Activated gamma-delta T cell treated with anti-CD3 and anti-CD28 coated beads, Interleukin-2, amount 50 U/mL, for 16 hours (primary cell): Measurements from ENCODE around the gene ZNF268.

Experiments
- DNase-seq: peaks from one replicate; pipeline ENCODE4 v3.0.0-alpha.2; 2020; ENCODE audit warnings: low read depth

The ZNF268 gene

DNA sequence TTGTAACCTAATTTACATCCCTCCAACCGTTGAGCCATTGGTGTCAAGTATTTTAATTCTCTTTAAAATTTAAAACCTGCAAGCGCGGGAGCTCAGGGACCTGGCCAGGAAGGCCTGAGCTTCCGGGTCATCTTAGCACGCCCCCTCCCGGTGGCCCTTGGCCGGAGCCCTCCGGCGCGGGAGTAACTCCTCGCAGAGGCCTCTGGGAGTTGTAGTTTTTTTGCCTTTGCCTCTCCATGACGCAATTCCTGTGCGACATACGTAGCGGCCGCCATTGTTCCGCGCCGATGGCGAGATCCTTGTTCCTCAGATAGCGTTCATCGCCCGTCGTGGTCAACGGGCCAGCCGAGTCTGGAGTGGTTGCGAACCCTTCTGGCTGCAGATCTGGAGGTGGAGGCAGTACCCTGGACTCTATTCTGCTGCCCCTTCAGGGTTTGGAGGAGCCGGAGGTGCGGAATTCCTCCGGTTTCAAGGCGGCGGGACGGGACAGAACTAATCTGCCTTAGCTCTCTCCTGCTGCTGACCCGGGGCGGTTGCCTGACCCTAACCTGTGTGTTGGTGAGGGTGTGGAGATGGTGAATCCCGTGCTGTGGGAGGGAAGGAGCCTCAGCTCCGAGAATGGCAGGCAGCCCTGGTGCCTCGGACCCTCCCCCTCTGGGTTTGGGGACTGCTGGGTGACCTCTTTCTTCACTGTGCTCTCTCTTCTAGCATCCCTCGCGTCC lies at the start of gene ZNF268:
Gene ZNF268 (plus strand): TSS at position 258 of the 722 bp plus-strand sequence. CDS start 503 bp downstream, outside the sequence.
- DNase-seq = peak; percentile 86

DNA sequence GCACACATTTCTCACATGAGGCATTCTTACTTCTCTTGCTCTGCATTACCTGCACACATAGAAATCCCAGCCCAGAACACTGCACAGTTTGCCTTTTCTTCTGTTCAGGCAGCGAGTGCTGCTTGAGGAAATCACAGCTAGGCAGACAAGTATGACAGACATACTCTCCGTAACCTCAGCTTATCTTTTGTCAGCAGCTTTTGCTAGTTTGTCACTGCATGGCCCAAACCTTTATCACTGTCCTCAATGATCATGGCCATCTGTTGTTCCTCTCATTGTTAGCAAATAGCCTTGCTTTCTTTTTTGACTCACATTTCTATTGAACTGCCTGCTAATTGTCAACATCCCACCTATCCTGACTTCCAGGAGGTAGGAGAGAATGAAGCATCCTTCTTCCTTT lies 45.5 kb upstream of the ZNF268 start:
- no peak for DNase-seq

DNA sequence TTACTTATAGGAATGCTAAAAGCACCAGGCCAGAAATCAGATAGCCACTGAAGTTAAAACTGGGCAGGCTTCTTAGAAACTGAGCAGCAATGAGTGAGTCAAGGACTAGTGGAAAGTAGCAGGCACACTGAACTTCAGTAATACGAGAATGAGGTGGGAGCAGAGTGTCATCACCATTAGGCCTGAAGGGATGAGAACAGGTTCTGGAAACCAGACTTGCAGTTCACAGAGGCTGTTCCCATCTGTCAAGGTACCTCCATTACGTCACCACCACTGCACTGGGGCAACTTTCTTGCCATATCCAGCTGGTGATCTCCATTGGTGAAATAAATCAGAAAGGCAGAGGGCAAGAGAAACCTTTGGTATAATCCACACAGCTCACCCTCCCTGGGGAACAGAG lies 35.3 kb upstream of the ZNF268 start:
- DNase-seq = no peak

DNA sequence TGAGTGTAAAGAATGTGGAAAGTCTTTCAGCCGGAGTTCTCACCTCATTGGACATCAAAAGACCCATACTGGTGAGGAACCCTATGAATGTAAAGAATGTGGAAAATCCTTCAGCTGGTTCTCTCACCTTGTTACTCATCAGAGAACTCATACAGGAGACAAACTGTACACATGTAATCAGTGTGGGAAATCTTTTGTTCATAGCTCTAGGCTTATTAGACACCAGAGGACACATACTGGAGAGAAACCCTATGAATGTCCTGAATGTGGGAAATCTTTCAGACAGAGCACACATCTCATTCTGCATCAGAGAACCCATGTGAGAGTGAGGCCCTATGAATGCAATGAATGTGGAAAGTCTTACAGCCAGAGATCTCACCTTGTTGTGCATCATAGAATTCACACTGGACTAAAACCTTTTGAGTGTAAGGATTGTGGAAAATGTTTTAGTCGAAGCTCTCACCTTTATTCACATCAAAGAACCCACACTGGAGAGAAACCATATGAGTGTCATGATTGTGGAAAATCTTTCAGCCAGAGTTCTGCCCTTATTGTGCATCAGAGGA lies 25.1 kb upstream of the ZNF268 start:
- no peak for DNase-seq

DNA sequence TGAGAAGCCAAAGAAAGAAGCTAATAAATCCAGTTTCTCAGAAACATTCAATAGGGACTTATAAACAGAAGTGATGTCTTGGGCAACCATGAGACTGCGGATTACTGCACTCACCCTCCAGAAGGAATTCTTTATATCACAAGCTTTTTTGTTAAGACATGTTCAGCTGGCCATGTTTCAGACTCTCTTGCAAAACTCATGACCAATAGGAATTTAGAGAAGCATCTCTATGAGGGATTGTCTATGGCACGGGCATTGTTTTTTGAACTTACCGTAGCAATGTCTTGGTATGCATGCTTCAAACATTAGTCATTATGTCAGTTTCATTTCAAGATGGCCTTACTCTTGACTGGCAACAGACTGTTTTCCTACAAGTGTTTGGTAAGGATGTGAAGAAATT lies 15.5 kb upstream of the ZNF268 start:
- no peak for DNase-seq

DNA sequence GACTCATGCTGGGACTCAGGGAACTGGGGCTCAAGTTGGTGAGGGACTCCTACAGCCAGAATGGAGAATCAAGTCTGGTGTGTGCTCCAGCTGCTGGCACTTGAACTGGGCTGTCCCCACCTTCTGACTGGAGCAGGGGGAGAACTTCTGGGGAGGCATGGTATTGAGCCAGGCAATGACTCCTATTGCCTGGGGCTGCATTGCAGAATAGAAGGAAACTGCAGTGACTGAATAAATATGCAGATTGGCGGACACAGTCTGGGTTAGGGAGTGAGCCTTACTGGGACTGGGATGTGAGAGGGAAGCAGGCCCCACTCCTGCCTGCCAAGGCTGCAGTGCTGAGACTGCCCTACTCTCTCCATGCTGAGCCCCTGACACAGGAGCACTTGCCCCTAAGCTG lies 8.8 kb upstream of the ZNF268 start:
- DNase-seq = no peak

DNA sequence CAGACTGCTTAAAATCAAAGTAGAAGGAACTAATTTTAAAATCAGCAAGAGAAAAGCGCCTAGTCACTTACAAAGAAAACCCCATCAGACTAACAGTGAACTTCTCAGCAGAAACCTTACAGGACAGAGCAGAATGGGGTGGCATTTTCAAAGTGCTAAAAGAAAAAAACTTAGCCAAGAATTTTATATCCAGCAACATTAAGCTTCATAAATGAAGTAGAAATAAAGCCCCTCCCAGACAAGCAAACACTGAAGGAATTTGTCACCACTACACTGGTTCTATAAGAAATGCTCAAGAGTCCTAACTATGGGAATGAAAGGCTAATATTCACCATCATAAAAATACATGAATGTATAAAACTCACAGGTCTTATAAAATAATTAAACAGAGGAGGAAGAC lies 6.4 kb upstream of the ZNF268 start:
- no peak for DNase-seq

DNA sequence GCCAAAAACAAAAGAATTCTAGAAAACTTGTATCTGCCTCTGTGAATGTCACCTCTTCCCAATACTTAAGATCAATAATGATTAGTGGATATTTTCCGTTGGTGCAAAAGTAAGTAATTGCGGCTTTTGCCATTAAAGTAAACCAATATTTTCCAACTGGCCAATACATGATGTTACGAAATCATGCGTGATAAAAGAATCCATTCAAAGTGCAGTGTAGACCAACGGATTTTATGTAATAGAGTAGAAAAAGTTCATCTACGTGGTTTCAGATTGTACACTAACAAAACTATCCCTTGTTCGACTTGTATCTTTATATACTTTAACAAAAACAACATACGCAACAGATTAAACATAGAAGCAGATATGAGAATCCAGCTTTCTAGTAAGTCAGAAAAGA lies 626 bp upstream of the ZNF268 start:
- DNase-seq = no peak

DNA sequence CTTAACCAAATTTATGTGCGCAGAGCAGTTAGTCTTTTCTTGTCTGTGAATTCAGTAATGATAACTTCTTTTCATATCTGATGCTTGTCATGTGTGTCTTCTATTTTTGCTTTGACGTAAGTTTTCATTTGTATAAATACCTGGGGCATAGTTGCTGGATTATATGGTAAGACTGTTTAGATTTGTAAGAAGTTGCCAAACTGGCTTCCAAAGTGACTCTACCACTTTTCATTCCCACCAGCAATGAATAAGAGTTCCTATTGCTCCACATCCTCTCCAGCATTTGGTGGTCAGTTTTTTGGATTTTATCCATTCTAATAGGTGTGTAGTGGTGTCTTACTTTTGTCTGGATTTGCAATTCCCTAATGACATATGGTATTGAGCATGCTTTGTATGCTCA lies 8.9 kb downstream of the ZNF268 start:
- no peak for DNase-seq

DNA sequence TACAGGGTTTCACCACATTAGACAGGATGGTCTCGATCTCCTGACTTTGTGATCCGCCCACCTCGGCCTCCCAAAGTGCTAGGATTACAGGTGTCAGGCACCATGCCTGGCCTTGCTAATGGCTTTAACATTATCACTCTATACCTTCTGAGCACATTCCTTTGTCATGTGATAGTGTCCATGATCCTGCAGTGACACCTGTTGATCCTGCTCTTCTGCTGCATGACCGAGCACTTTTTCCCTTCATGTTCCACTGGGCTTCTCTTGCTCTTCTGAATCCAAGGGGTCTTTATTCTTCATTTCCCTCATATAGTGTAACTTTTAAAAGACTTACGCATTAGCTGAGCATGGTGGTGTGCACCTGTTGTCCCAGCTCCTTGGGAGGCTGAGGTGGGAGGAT lies 11.6 kb downstream of the ZNF268 start:
- DNase-seq = no peak

DNA sequence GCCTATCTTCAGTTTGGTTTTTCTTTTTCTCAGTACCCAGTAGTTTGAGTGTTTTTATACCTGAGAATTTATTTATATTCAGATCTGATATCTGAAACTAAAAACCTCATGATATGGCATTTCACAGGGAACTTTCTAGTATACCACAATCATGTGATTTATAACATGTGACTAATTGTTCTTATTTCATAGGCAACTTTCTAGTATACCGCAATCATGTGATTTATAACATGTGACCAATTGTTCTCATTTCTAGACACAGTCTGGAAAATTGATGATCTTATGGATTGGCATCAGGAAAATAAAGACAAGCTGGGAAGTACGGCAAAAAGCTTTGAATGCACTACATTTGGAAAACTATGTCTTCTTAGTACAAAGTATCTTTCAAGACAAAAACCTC lies 20.6 kb downstream of the ZNF268 start:
- no peak for DNase-seq

DNA sequence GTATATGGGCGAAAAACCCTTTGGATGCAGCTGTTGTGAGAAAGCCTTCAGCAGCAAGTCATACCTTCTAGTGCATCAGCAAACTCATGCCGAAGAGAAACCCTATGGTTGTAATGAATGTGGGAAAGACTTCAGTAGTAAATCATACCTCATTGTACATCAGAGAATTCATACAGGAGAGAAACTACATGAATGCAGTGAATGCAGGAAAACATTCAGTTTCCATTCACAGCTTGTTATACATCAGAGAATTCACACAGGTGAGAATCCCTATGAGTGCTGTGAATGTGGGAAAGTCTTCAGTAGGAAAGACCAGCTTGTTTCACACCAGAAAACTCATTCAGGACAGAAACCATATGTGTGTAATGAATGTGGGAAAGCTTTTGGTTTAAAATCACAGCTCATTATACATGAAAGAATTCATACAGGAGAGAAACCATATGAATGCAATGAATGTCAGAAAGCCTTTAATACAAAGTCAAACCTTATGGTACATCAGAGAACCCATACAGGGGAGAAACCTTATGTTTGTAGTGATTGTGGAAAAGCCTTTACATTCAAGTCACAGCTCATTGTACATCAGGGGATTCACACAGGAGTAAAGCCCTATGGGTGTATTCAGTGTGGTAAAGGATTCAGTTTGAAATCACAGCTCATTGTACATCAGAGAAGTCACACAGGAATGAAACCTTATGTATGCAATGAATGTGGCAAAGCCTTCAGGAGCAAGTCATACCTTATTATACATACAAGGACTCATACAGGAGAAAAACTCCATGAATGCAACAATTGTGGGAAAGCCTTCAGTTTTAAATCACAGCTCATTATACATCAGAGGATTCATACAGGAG lies 21.4 kb downstream of the ZNF268 start:
- no peak for DNase-seq

DNA sequence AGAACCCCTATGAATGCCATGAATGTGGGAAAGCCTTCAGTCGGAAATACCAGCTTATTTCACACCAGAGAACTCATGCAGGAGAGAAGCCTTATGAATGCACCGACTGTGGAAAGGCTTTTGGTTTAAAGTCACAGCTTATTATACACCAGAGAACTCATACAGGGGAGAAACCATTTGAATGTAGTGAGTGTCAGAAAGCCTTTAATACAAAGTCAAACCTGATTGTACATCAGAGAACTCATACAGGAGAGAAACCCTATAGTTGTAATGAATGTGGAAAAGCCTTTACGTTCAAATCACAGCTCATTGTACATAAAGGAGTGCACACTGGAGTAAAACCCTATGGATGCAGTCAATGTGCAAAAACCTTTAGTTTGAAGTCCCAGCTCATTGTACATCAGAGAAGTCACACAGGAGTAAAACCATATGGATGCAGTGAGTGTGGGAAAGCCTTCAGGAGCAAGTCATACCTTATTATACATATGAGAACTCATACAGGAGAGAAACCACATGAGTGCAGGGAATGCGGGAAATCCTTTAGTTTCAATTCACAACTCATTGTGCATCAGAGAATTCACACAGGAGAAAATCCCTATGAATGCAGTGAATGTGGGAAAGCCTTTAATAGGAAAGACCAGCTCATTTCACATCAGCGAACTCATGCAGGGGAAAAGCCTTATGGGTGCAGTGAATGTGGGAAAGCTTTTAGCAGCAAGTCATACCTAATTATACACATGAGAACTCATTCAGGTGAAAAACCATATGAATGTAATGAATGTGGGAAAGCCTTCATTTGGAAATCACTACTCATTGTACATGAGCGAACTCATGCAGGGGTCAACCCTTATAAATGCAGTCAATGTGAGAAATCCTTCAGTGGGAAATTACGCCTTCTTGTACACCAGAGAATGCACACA lies 22.3 kb downstream of the ZNF268 start:
- no peak for DNase-seq

DNA sequence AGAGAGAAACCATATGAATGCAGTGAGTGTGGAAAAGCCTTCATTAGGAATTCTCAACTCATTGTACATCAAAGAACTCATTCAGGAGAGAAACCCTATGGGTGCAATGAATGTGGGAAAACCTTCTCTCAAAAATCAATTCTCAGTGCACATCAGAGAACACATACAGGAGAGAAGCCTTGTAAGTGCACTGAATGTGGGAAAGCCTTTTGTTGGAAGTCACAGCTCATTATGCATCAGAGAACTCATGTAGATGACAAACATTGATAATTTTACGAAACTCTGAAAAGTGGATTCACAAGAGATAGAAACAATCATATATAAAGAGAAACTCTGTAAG lies 22.9 kb downstream of the ZNF268 start:
- DNase-seq = no peak

DNA sequence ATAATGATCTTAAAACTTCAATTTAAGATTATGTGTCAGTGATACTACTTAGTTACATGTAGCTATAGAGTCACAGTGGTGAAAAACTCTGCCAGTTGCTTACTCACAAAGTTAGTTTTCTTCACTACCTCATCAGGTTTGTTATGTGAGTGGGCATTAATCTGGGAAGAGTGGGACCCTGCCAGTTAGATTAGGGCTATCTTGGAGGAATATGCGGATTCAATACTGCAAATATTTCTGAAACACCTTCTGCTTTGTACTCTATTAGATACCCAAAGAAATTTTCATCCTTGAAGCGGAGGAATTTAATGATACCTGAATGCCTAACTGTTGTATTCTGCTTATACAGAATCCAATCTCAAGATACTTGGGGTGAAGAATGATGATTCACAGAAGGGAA lies 25.1 kb downstream of the ZNF268 start:
- DNase-seq = no peak

DNA sequence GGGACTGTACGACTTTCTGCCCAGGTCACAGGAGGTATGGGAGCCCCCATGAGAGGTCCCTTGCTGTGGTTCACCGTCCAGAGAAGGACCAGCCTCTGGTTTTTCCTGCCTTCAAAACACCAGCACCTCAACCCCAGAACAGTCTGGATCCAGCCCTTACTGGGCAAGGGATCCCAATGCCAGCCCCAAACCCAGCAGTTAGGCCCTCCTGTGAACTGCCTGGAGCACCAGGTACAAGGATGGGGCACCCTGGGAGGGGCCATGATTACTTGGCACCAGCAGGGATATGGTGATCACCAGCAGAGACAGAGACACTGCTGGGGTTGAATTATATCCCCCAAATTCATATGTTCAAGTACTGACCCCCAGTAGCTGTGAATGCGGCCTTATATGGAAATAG lies 34.4 kb downstream of the ZNF268 start:
- no peak for DNase-seq

DNA sequence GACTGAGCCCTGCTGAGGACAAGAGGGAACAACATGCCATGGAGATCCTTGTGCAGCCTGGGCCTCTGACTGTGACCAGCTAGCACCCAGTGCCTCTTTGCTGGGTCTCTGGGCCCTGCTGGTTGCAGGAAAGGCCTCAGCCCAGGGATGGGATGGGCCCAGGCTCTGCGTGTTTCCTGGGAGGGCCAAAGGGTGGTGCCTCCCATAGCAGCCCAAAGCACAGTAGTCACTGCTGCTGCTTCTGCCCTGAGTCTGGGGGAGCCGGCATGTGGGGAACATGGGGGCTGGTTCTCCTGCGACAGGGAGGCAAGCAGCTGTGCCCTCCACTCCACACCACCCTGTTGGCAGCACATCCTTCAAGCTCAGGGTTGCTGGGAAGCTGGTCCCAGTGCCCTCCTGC lies 35.9 kb downstream of the ZNF268 start:
- no peak for DNase-seq

DNA sequence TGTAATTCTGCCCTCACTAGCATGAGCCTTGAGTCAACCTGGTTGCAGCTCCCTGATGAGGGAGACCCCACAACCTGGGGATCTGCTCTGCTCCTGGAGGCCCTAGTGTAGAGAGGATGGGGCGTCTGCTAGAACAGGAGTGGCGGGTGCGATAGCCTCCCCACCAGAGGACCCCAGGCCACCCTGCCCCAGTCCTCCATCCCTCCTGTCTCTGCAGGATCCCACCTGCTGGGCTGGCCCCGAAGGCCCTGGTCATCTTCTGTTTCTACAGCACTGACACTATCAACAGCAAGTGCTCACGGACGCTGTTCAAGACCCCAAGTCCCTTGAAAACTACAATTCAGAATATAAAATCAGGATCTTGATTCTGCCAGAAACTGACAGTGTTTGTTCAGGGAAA lies 39.2 kb downstream of the ZNF268 start:
- DNase-seq = no peak

DNA sequence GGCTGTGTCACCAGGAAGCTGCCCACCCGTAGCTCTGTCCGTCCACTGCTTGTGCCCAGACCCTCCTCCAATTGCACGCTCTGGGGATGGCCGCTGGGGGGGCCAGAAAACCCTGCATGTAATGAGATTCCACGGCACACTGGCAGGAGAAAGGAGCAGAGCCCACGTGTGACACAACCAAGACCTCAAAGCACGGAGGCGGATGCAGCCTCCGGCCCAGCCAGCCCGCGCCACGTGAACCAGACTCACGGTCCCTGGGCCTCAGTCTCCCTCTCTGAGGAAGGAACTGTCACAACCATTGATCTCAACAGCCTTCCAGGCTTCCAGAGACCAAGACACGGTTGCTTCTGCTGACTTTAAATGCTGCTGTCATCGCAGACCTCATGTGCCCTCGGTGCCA lies 39.9 kb downstream of the ZNF268 start:
- DNase-seq = no peak

DNA sequence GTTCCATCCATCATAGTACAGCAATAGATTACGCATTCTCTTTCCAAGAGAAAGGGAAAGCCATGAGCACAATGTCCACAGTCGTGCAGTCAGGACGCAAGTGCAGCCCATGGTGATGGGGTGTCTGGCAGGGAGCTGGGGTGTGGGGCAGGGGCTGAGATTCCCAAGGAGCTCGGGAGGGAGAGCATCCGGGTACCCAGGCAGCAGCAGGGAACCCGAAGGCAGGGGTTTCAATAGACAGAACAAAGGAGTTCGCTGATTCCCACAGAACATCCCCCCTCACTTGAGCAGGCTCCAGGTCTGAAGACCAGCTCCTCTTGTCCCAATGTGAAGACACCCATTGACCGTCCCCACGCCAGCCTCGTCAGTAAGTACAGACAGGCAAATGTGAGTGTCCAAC lies 40.9 kb downstream of the ZNF268 start:
- DNase-seq = no peak

DNA sequence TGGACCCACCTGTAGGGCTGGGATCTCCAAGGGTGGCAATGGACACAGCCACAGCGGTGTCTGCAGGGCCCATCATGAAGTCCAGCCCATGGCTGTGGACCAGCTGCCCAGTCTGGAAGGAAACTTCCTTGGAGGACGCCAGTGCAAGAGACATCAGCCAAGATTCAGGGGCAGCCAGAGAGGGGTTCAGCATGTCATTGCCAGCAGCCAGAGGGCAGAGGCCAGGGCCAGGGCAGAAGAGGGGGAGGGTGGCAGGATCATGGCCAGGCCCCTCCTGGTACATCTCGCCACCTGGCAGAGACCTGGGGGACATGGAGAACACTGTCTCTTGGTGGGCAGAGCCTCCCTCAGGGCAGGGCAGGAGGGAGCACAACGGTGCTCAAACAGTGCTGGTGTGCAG lies 44.2 kb downstream of the ZNF268 start:
- no peak for DNase-seq

DNA sequence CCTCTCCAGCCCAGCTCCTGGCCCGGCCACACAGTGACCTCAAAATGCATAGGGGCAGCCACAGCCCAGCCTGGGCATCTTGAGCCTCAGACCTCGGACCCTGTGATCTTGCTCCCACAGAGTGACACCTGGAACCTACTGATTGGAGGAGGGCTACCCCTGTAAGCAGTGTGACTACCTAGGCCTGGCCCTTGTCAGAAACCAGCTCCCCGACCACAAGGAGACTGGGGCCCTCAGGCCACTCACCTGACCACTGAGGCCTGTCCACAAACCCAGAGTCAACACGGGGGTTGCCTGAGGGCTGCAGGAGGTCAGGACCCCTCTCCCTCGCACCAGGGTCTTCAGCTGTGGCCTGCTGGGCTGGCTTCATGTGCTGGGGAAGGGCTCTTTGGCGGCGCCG lies 45.4 kb downstream of the ZNF268 start:
- no peak for DNase-seq
